Activated naive CD4-positive, alpha-beta T cell treated with anti-CD3 and anti-CD28 coated beads, Interleukin-2, amount 50 U/mL, for 72 hours (primary cell): Measurements from ENCODE around the gene DIPK1A. TPM values are rescaled to one million over a fixed set of nuclear protein-coding genes. Genes with fewer than 3 reads are reported as not detected.
"Not testable (repeated sequence)": the region's sequence is repeated elsewhere in the genome, so short reads cannot be mapped to it uniquely, and the experiment has no call there.

Experiments used
- ATAC-seq, 2 donors: fragments of 150-1000 bp; cut with Tn5 transposase; 2 replicates each; pipeline ENCODE4 v1.10.0; 2021; ENCODE audit warnings: mild to moderate bottlenecking in 2 of 2, moderate library complexity in 2 of 2
- DNase-seq, 2 donors: peaks; one replicate each; pipeline ENCODE4 v3.0.0; 2021 to 2022; ENCODE audit warnings: low spot score in 2 of 2
- H3K27ac Mint-ChIP-seq, 2 donors: one replicate each; pipeline ENCODE4 v1.8.0; 2022; ENCODE audit warnings: mild to moderate bottlenecking in 2 of 2, mixed read lengths in 2 of 2
- H3K36me3 Mint-ChIP-seq, 2 donors: one replicate each; pipeline ENCODE4 v1.8.0; 2022; ENCODE audit warnings: mixed read lengths in 2 of 2
- H3K9me3 Mint-ChIP-seq, 2 donors: one replicate each; pipeline ENCODE4 v1.8.0; 2022; ENCODE audit warnings: mixed read lengths in 2 of 2
- total RNA-seq, 2 donors: library from RNA; stranded (reverse); gene quantifications; one replicate each; pipeline ENCODE4 v1.2.3, GENCODE V29; 2022

Gene DIPK1A
- total RNA-seq, 2 donors from 2014 or later = 5.8 to 8.0 TPM

- Mint-ChIP-seq H3K9me3 (peaks cover 0 to 4% of the 10 kb centered on the region in 2 donors), H3K36me3 (no peaks in the 10 kb centered on the region), H3K27ac (peak overlapping the region in 1 of 2 donors; percentile 85)
- no peak for ATAC-seq
- DNase-seq = no peak
Observed at GRCh38 chr1:92989936-92990583, 28.8 kb upstream of the DIPK1A start.

- peak overlapping the region; percentile 85 to 93 for H3K27ac Mint-ChIP-seq
- peaks cover 0 to 5% of the 10 kb centered on the region in 2 donors for H3K36me3 Mint-ChIP-seq
- no peak for DNase-seq
Observed at GRCh38 chr1:92989253-92989652, 28.0 kb upstream of the DIPK1A start.

DNA sequence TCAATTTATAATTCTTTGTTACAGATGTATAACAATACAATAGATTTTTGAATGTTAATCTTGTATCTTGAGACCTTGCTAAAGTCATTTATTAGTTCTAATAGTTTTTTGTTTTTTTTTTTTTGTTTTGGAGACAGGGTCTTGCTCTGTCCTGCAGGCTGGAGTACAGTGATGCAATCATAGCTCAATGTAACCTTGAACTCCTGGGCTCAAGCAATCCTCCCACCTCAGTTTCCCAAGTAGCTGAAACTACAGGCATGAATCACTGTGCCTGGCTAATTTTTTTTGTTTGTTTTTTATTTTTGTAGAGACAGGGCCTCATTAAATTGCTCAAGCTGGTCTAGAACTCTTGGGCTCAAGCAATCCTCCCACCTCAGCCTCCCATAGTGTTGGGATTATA, 26.2 kb upstream of the DIPK1A start:
- no peak for ATAC-seq
- no peak for DNase-seq
- no peak overlapping the region for H3K27ac Mint-ChIP-seq
- peaks cover 5 to 22% of the 10 kb centered on the region in 2 donors for H3K36me3 Mint-ChIP-seq
- peaks cover 3 to 10% of the 10 kb centered on the region in 2 donors for H3K9me3 Mint-ChIP-seq

More at GRCh38 chr1:92989253-92989652, 28.0 kb upstream of the DIPK1A start:
- ATAC-seq = peak in 1 of 2 donors; percentile 73
- peaks cover 0 to 4% of the 10 kb centered on the region in 2 donors for H3K9me3 Mint-ChIP-seq

DNA sequence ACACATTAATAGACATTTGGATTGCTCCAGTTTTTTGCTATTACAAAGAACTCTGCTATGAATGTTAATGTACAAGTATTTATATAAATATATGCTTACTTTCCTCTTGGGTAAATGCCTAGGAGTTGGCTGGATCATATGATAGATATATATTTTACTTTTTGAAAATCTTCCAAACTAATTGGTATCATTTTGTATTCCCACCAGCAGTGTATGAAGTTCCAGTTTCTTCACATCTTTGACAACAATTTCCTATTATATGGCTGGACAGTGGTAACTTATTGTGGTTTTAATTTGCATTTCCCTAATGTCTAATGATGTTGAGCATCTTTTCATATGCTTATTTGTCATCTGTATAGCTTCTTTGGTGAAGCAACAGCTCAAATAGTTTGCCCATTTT, 23.8 kb upstream of the DIPK1A start:
- Mint-ChIP-seq H3K36me3 (peaks cover 5 to 22% of the 10 kb centered on the region in 2 donors), H3K9me3 (peaks cover 3 to 6% of the 10 kb centered on the region in 2 donors), H3K27ac (no peak overlapping the region)
- no peak for ATAC-seq
- no peak for DNase-seq

GRCh38 chr1:92980732-92981647, 19.7 kb upstream of the DIPK1A start:
- Mint-ChIP-seq H3K36me3 (peaks cover 5 to 22% of the 10 kb centered on the region in 2 donors), H3K27ac (peak overlapping the region; percentile 88 to 97)

DNA sequence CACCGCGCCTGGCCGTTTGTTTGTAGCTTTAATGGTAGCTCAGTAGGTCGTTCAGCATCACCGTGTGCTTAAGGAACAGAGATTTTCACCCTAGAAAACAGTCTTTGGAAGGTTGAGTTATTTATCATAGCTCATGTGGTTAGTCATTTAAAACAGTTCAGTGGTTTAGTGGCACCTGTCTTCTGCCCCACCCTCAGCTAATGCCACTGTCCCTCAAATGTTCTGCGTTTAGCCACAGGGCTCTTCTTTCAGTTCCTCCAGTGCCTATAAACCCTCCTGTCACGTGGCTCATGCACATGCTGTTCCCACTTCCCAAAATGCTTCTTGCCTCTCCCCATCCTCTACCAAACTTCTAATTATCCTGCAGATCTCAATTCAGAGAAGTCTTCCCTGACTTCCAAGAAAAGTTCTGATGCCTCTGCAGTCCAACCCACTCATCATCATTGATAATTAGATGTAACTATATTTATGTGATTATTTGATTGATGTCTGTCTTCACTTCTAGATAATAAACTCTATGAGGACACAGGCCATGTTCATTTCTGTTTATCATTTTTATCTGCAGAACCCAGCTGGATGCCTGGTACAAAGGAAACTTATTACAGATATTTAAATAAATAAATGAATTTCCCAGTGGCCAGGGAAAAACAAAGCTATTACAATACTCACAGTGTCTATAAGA, 14.4 kb upstream of the DIPK1A start:
- Mint-ChIP-seq H3K36me3 (no peaks in the 10 kb centered on the region), H3K9me3 (no peaks in the 10 kb centered on the region), H3K27ac (peak overlapping the region; percentile 69 to 91)
- ATAC-seq = peak; percentile 47
- no peak for DNase-seq

More at GRCh38 chr1:92980732-92981647, 19.7 kb upstream of the DIPK1A start:
- DNase-seq (no peak), ATAC-seq (peak; percentile 77 to 83)
- peaks cover 3 to 6% of the 10 kb centered on the region in 2 donors for H3K9me3 Mint-ChIP-seq

GRCh38 chr1:92974112-92974511, 12.8 kb upstream of the DIPK1A start:
- H3K9me3 Mint-ChIP-seq, ATAC-seq, DNase-seq, H3K36me3 Mint-ChIP-seq: not testable (repeated sequence)
- H3K27ac Mint-ChIP-seq = peak overlapping the region; percentile 12 to 79

GRCh38 chr1:92973203-92973897, 12.1 kb upstream of the DIPK1A start:
- DNase-seq (no peak), ATAC-seq (peak; percentile 34 to 65)
- peak overlapping the region; percentile 62 to 79 for H3K27ac Mint-ChIP-seq
- H3K36me3 Mint-ChIP-seq = no peaks in the 10 kb centered on the region
- no peaks in the 10 kb centered on the region for H3K9me3 Mint-ChIP-seq

DNA sequence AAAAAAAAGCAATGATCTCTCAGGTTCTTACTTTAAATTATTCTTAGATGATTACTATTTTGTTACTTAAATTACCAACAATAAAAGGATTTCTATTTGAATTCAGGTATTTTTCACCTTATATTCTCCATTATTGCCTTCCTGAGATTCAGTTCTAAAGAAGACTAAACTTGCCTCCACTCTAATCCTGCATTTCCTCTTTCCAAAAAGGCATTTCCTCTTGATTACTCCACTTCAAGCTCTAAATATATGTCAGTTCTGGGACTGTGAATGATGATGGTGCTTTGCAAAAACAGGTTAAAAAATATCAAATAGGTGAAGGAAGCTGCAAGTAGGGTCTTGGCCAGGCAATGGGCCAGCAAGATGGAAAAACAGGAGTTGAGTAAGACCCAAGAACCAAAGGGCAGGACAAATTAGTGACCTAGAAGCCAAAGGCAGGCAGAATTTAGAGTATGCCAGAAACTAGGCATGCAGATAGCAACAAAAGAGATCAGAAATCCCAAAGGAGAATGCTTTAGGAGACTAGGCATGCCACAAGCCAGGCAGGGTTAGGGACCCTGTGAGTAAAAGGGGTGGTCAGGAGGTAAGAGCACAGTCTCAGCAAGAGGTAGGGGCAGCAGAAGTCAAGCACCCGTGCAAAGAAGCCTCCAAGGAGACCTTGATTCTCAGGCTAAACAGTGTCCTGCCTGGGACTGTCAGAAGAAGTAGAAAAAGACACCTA, 11.3 kb upstream of the DIPK1A start:
- ATAC-seq = no peak
- no peak for DNase-seq
- H3K9me3 Mint-ChIP-seq = no peaks in the 10 kb centered on the region
- peak overlapping the region in 1 of 2 donors; percentile 79 for H3K27ac Mint-ChIP-seq
- no peaks in the 10 kb centered on the region for H3K36me3 Mint-ChIP-seq

- H3K27ac Mint-ChIP-seq, ATAC-seq, H3K36me3 Mint-ChIP-seq: not testable (repeated sequence)
Observed at GRCh38 chr1:92971932-92972331, 10.7 kb upstream of the DIPK1A start.

GRCh38 chr1:92970990-92971689, 9.9 kb upstream of the DIPK1A start:
- Mint-ChIP-seq H3K27ac (no peak overlapping the region), H3K9me3 (no peaks in the 10 kb centered on the region), H3K36me3 (no peaks in the 10 kb centered on the region)
- ATAC-seq = no peak
- DNase-seq = no peak

More at GRCh38 chr1:92971932-92972331, 10.7 kb upstream of the DIPK1A start:
- DNase-seq, H3K9me3 Mint-ChIP-seq: not testable (repeated sequence)

DNA sequence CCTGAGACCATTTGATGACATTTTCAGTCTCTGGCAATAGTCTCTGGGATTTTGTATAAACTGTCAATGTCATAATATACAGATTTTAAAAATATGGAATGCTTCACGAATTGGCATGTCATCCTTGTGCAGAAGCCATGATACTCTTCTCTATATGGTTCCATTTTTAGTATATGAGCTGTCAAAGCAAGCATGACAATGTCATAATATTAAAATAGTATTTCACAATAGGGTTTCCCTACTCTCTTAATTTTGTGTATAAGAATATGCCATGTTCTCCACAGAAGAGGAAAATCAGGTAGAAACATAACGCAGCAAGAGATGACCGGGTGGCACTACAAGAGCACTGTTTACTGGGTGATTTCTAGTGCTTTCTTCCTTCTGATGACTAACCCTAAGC, 8.3 kb upstream of the DIPK1A start:
- ATAC-seq (no peak), DNase-seq (no peak)
- H3K27ac Mint-ChIP-seq = no peak overlapping the region
- H3K36me3 Mint-ChIP-seq = no peaks in the 10 kb centered on the region
- H3K9me3 Mint-ChIP-seq = no peaks in the 10 kb centered on the region

DNA sequence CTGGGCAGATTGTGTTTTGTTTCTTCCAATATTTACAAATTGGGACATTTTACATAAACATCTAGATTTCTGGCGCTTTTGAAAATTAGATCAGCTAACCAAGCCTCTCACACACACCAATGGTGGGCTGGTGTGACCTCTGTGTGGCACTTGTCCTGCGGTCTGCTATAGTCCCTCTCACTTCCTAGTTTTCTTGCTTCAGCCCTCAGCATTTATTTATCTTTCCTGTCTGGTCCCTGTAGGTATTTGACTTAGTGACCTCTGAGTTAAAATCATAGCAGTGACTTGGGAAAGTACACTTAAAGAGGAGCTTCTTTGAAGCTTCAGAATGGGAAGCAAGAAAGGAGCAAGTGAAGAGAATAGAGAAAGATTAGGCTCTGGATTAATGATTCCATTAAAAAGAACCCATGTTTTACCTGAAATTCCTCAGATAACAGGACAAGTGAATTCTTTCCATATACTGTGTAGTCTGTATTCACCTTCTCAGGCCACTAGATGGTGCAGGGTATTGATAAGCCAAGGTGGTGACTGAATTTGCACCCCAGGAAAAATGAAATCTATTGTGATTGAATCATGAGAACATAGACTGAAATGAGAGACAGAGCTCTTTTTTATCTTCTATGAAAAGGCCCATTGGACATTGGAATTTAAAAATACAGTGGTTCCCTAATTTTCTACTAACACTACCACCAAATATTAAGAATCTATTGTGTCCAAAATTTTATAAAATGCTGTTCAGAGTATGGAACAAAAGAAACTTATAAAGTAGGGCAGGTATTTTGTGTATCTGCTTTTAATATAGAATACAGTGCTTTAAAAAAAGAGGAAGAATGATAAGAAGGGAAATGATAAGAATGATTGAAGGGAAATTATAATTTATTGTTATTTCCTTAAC, 7.1 kb upstream of the DIPK1A start:
- peak; percentile 77 for ATAC-seq
- H3K9me3 Mint-ChIP-seq = no peaks in the 10 kb centered on the region
- no peak overlapping the region for H3K27ac Mint-ChIP-seq
- no peak for DNase-seq
- no peaks in the 10 kb centered on the region for H3K36me3 Mint-ChIP-seq

DNA sequence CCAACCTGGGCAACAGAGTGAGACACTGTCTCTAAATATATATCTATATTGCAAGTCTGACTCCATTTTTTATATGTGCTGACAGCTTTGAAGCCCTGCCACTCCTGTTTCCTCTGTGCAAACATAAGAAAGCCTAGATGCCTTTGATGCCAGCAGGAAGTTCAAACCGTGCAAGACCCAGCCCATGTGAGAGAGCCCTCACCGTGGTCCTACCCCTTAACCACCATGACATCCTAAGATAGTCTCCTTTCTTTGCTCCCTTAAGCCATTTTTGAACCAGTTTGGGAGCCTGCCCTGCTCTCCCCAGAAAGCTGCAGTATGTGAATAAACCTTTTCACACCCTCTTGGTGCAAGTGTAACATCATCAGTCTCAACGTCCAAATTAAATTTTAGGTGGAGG, 3.7 kb upstream of the DIPK1A start:
- Mint-ChIP-seq H3K9me3 (no peaks in the 10 kb centered on the region), H3K36me3 (peaks cover 0 to 11% of the 10 kb centered on the region in 2 donors), H3K27ac (no peak overlapping the region)
- ATAC-seq = no peak
- no peak for DNase-seq
